GM10248 (cell line): ENCODE results near the gene PRR20A.
"Not testable (repeated sequence)": the region's sequence is repeated elsewhere in the genome, so short reads cannot be mapped to it uniquely, and the experiment has no call there.

Experiments used
- CTCF ChIA-PET: fragments of 300-600 bp; sonication (Branson Sonifier 250); formaldehyde crosslinking; extraction: SDS; loops from one replicate; lab custom pipeline; 2021; ENCODE audit warnings: antibody characterized with exemption; lab: Yijun Ruan, JAX
- POLR2A ChIA-PET: fragments of 350-650 bp; sonication (Branson Sonifier 250); formaldehyde crosslinking; extraction: SDS; loops from one replicate; lab custom pipeline; 2020; ENCODE audit warnings: antibody characterized with exemption; lab: Yijun Ruan, JAX
- DNase-seq: peaks from one replicate; pipeline ENCODE4 v3.0.0; 2012; ENCODE audit errors: extremely low spot score
- CTCF ChIP-seq: IDR thresholded peaks from 2 replicates; pipeline ENCODE4 v1.5.1; 2012; ENCODE audit warnings: mild to moderate bottlenecking, low read depth; ENCODE audit errors: extremely low read depth, missing control alignments, control extremely low read depth

PRR20A gene

DNA sequence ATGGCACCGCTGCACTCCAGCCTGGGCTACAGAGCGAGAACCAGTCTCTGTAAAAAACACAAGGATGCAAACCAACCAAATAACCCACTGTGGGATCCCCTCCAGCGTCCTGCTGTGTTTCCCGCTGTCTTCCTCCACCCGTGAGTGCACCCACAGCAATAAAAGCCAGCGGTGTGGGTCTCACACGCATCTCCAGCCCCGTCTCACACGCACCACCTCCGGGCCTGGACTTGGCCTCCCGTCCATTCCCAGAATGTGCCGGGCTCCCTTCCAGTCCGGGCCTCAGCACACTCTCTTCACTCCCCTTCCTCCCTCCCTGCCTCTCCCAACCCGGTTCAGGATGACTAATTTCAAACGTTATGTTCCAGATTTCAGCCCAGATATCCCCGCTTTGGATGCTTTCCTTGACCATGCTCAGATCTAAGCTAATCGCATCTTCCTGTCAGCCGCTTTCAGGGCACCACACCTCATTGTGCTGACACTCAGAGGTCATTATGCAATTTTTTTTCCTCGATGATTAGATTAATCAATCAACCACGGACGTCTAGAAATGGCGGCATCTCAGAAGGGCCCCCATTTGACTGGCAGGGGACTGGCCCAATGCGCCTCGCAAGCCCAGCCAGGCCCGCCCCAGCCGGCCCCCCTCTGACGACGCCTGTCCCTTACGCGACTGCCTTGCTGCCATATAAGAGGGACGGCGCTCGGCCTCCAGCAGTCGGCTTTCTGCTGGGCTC lies at the start of gene PRR20A:
Gene PRR20A, plus strand, starts transcription at position 684 of the 734 bp plus-strand sequence. CDS start 387 bp downstream, outside the sequence.
- DNase-seq, POLR2A ChIA-PET, CTCF ChIA-PET: not testable (repeated sequence)

- TF ChIP-seq CTCF, result no peak
- CTCF ChIA-PET, result no interaction called here
- no peak for DNase-seq
- POLR2A ChIA-PET, result no interaction called here
Observed at GRCh38 chr13:57114945-57115344, 25.8 kb upstream of the PRR20A start.

DNA sequence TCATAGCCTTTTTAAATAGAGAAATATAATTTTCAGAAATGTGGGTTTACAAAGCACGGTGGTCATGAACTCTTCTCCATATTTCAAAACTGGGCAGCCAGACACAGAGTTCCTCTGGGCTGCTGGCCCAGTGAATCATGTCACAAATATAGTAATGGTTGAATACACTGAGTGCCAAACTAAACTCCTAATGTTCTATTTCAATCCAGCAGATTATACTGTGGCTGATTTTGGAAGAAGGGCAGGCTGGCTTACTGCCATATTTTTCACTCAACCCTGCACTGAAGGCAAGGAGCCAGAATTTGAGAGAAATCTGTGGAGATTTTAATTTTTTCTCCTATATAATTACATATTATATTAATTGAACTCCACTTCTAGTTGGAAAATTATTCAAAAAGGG lies 17.0 kb upstream of the PRR20A start:
- DNase-seq, result no peak
- CTCF ChIA-PET, result no interaction called here
- POLR2A ChIA-PET, result no interaction called here
- TF ChIP-seq CTCF, result no peak

DNA sequence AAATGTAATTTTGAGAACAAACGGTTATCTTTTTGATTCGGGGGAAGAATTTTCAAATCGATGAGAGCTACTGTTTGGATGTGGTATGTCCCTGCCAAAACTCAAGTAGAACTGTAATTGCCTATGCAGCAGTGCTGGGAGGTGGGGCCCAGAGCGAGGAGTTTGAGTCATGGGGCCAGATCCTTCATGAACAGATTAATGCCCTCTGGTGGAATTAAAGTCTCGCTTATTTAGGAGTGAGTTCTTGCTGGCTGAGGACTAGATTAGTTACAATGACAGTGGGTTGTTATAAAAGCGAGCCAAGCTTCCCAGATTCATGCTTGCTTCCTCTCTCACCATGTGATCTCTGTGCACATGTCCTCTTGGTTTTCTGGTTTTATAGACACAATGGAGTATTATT lies 11.8 kb upstream of the PRR20A start:
- POLR2A ChIA-PET, result no interaction called here
- no peak for TF ChIP-seq CTCF
- CTCF ChIA-PET, result interaction anchor here (0.9 kb wide), 1 partner anchor 10 kb away, joined by 3 read pairs; no protein-coding TSS in a partner anchor
- no peak for DNase-seq

- ChIA-PET CTCF (no interaction called here), POLR2A (no interaction called here)
- no peak for TF ChIP-seq CTCF
Observed at GRCh38 chr13:57136093-57136492, 4.6 kb upstream of the PRR20A start.

GRCh38 chr13:57137585-57137984 lies 3.1 kb upstream of the PRR20A start:
- DNase-seq, result no peak
- ChIA-PET POLR2A (no interaction called here), CTCF (no interaction called here)
- TF ChIP-seq CTCF, result no peak

More at GRCh38 chr13:57136093-57136492, 4.6 kb upstream of the PRR20A start:
- no peak for DNase-seq

DNA sequence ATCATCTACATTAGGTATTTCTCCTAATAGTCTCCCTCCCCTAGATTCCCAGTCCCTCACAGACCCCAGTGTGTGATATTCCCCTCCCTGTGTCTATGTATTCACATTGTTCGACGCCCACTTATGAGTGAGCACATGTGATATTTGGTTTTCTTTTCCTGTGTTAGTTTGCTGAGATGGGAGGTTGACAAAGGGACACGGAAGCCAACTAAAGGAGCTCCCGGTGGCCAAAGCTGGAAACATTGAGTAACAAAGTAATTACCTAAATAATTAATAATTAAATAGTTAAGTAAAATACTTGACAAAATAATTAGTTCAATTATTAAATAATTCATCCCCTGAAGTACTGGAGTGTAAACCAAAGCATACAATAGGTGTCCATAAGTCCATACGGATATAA lies 1.7 kb upstream of the PRR20A start:
- CTCF ChIA-PET, result no interaction called here
- DNase-seq, result no peak
- POLR2A ChIA-PET, result no interaction called here
- no peak for TF ChIP-seq CTCF

DNA sequence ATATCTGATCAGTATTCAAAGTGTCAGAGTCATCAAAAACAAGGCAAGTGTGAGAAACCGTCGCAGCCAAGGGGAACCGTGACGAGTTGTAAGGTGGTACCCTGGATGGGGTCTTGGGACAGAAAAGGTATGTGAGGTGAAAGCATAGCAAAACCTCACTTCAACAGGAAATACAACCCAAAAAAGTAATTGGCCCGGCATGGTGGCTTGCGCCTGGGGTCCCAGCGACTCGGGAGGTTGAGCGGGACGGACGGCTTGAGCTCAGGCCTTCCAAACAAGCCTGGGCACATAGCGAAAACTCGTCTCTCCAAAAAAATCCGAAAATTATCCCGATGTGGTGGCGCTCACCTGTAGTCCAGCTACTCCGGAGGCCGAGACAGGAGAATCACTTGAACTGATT lies 937 bp upstream of the PRR20A start:
- DNase-seq, POLR2A ChIA-PET, CTCF ChIA-PET: not testable (repeated sequence)

- CTCF ChIA-PET, DNase-seq, POLR2A ChIA-PET: not testable (repeated sequence)
Observed at GRCh38 chr13:57147188-57147587, 6.5 kb downstream of the PRR20A start, which contains the start of gene PRR20B. Gene PRR20B, plus strand, starts transcription at chr13:57147488. Its CDS starts 387 bp downstream, at chr13:57147875.

GRCh38 chr13:57148106-57148505 lies 7.4 kb downstream of the PRR20A start:
- POLR2A ChIA-PET, DNase-seq, CTCF ChIA-PET: not testable (repeated sequence)

DNA sequence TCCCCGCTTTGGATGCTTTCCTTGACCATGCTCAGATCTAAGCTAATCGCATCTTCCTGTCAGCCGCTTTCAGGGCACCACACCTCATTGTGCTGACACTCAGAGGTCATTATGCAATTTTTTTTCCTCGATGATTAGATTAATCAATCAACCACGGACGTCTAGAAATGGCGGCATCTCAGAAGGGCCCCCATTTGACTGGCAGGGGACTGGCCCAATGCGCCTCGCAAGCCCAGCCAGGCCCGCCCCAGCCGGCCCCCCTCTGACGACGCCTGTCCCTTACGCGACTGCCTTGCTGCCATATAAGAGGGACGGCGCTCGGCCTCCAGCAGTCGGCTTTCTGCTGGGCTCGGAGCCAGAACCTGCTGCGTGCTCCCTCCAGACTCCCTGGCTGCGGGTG lies 13.0 kb downstream of the PRR20A start, which contains the start of gene PRR20C:
Gene PRR20C, plus strand, starts transcription at position 301 of the 400 bp plus-strand sequence. CDS start 387 bp downstream, outside the sequence.
- POLR2A ChIA-PET, DNase-seq, CTCF ChIA-PET: not testable (repeated sequence)
